Muscle of back (tissue), 13 donors: ENCODE results near the gene PCDHA2. TPM values are rescaled to one million over a fixed set of nuclear protein-coding genes. Genes with fewer than 3 reads are reported as not detected.
"Not testable (repeated sequence)": the region's sequence is repeated elsewhere in the genome, so short reads cannot be mapped to it uniquely, and the experiment has no call there.

Experiments
- DNase-seq, 3 donors: peaks; one replicate each; pipeline versions ENCODE4 v3.0.0 to v3.0.0-alpha.2; 2013
- long read RNA-seq, 9 donors: transcript quantifications; one replicate each; lab custom pipeline, GENCODE V29; 2026
- polyA plus RNA-seq, 10 donors: library from polyadenylated mRNA; unstranded; fragments of 120-200 nt; gene quantifications; one replicate each; pipeline ENCODE4 v1.2.1, GENCODE V29; 2013; ENCODE audit not compliant: insufficient read length in 10 of 10

The PCDHA2 gene
- polyA plus RNA-seq = under 1 TPM in 8 of 10 donors, not detected in 2; 0.04 to 0.22 (median 0.10) TPM
- long read RNA-seq, donor 1 = 0 reads
- long read RNA-seq, donor 2 = 0 reads
- long read RNA-seq, donor 3 = 0 reads
- long read RNA-seq, donor 4 = 0 reads
- long read RNA-seq, donor 5 = 0 reads
- long read RNA-seq, donor 6 = 0 reads
- long read RNA-seq, donor 7 = 0 reads
- long read RNA-seq, donor 8 = 0 reads
- long read RNA-seq, donor 9 = 0 reads

DNA sequence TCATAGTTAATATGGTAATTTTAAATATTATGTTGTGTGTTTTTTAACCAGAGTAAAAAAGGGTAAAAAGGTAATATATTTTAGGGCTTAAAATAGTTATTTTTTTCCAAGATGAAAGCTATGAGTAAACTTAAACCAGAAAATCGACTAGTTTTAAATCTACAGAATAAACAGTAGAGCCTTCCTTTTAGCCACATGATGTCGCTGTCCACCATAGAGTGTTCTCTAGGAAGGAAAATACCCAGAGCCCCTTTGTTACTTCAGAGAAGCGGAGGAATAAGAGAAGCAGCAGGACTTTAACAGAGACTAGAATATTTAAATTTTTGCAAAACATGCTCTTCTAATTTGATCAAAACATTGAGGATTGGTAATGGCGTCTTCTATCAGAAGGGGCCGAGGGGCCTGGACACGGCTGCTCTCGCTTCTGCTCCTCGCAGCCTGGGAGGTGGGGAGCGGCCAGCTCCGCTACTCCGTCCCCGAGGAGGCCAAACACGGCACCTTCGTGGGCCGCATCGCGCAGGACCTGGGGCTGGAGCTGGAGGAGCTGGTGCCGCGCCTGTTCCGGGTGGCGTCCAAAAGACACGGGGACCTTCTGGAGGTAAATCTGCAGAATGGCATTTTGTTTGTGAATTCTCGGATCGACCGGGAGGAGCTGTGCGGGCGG, at the start of gene PCDHA2:
PCDHA2 (plus strand) TSS at position 258 of the 664 bp plus-strand sequence.
- DNase-seq = no peak

GRCh38 chr5:140753561-140753960, 41.1 kb upstream of the PCDHA2 start:
- no peak for DNase-seq

- no peak for DNase-seq
Measured at GRCh38 chr5:140764177-140764973, 30.3 kb upstream of the PCDHA2 start.

DNA sequence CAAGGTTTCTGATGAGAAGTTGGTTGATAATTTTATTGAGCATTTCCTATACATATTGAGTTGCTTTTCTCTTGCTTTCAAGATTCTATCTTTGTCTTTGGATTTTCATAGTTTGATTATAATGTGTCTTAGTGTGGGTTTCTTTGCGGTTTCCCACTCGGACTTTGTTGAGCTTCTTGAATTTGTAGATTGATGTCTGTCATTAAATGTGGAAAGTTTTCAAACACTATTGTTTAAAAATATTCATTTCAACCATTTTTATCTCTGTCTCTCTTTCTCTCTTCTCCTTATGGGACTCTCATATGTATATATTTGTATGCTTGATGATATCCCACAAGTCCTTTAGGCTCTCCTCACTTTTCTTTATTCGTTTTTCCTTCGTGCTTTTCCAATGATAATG, 27.2 kb upstream of the PCDHA2 start:
- no peak for DNase-seq

GRCh38 chr5:140780512-140780911, 14.1 kb upstream of the PCDHA2 start:
- DNase-seq = no peak

GRCh38 chr5:140785905-140786686, 8.6 kb upstream of the PCDHA2 start, which contains the start of gene PCDHA1:
PCDHA1 (plus strand) TSS chr5:140786140.
- DNase-seq = no peak

GRCh38 chr5:140787422-140787821, 7.2 kb upstream of the PCDHA2 start:
- DNase-seq = not testable (repeated sequence)

DNA sequence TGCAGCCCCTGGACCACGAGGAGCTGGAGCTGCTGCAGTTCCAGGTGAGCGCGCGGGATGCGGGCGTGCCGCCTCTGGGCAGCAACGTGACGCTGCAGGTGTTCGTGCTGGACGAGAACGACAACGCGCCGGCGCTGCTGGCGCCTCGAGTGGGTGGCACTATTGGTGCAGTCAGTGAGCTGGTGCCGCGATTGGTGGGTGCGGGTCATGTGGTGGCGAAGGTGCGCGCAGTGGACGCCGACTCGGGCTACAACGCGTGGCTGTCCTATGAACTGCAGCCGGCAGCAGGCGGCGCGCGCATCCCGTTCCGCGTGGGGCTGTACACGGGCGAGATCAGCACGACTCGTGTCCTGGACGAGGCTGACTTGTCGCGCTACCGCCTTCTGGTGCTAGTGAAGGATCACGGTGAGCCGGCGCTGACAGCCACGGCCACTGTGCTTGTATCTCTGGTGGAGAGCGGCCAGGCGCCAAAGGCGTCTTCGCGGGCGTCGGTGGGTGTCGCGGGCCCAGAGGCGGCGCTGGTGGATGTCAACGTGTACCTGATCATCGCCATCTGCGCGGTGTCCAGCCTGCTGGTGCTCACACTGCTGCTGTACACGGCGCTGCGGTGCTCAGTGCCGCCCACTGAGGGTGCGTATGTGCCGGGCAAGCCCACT, 6.7 kb upstream of the PCDHA2 start:
- not testable (repeated sequence) for DNase-seq

DNA sequence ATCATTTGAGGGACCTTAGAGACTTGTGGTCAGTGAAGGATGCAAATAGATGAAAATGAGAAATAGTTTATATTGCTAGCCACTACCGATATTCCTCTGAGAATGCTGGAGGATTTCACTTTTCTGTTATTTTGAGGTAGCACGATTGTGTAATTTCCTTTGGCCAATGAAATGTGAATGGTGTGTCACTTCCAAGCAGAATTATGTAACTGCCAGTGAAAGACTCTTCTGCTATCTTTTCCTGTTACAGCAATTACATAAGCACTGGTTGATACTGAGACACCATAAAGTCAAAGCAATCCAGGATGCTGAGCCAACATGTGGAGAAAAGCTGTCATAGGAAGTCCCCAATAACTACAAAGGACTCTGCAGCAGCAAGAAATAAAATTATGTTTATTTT, 3.6 kb upstream of the PCDHA2 start:
- DNase-seq = no peak

- no peak for DNase-seq
Measured at GRCh38 chr5:140795259-140795641, 598 bp downstream of the PCDHA2 start.

DNA sequence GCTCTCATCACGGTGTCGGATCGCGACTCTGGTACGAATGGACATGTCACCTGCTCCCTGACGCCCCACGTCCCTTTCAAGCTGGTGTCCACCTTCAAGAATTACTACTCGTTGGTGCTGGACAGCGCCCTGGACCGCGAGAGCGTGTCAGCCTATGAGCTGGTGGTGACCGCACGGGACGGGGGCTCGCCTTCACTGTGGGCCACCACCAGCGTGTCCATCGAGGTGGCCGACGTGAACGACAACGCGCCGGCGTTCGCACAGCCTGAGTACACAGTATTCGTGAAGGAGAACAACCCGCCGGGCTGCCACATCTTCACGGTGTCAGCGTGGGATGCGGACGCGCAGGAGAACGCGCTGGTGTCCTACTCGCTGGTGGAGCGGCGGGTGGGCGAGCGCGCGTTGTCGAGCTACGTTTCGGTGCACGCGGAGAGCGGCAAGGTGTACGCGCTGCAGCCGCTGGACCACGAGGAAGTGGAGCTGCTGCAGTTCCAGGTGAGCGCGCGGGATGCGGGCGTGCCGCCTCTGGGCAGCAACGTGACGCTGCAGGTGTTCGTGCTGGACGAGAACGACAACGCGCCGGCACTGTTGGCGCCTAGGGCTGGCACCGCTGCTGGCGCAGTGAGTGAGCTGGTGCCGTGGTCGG, 1.5 kb downstream of the PCDHA2 start:
- DNase-seq = not testable (repeated sequence)

DNA sequence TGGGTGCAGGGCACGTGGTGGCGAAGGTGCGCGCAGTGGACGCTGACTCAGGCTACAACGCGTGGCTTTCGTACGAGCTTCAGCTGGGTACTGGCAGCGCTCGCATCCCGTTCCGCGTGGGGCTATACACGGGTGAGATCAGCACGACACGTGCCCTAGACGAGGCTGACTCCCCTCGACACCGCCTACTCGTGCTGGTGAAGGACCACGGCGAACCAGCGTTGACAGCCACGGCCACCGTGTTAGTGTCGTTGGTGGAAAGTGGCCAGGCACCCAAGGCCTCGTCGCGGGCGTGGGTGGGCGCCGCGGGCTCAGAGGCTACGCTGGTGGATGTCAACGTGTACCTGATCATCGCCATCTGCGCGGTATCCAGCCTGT, 2.1 kb downstream of the PCDHA2 start:
- no peak for DNase-seq

- no peak for DNase-seq
Measured at GRCh38 chr5:140800816-140801493, 6.3 kb downstream of the PCDHA2 start, which contains the start of gene PCDHA3. PCDHA3 (plus strand) TSS chr5:140801057.

DNA sequence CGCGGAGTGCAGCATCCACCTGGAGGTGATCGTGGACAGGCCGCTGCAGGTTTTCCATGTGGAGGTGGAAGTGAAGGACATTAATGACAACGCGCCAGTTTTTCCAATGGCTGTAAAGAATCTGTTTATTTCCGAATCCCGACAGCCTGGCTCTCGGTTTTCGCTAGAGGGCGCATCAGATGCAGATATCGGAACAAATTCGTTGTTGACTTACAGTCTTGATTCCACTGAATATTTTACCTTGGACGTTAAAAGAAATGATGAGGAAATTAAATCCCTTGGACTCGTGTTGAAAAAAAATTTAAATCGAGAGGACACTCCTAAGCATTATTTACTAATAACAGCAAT, 6.8 kb downstream of the PCDHA2 start:
- DNase-seq = no peak

DNA sequence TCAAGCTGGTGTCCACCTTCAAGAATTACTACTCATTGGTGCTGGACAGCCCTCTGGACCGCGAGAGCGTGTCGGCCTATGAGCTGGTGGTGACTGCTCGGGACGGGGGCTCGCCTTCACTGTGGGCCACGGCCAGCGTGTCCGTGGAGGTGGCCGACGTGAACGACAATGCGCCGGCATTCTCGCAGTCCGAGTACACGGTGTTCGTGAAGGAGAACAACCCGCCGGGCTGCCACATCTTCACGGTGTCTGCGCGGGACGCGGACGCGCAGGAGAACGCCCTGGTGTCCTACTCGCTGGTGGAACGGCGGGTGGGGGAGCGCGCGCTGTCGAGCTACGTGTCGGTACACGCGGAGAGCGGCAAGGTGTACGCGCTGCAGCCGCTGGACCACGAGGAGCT, 7.7 kb downstream of the PCDHA2 start:
- not testable (repeated sequence) for DNase-seq

GRCh38 chr5:140802781-140803271, 8.2 kb downstream of the PCDHA2 start:
- no peak for DNase-seq

DNA sequence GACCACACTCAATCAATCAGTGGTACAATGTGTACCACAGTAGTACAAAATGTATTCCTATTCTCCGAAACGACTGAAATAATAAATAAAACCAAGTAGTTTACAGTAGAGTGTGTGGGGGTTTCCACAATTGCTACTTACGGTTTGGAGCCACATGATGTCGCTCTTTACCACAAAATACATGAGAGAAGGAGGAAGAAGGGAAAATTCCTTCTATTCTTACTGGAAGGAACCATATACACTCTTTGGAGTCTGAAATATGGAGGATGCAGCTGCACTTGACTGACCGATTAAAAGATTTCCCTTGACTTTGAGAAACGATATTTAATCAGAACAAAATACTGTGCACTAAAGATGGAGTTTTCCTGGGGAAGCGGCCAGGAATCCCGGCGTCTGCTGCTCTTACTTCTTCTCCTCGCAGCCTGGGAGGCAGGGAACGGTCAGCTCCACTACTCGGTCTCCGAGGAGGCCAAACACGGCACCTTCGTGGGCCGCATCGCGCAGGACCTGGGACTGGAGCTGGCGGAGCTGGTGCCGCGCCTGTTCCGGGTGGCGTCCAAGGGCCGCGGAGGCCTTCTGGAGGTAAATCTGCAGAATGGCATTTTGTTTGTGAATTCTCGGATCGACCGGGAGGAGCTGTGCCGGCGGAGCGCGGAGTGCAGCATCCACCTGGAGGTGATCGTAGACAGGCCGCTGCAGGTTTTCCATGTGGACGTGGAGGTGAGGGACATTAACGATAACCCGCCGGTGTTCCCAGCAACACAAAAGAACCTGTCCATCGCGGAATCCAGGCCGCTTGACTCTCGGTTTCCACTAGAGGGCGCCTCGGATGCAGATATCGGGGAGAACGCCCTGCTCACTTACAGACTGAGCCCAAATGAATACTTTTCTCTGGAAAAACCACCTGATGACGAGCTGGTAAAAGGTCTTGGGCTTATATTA, 12.5 kb downstream of the PCDHA2 start, which contains the start of gene PCDHA4:
PCDHA4 (plus strand) TSS at position 235 of the 942 bp plus-strand sequence.
- no peak for DNase-seq

- DNase-seq = not testable (repeated sequence)
Measured at GRCh38 chr5:140808241-140808888, 13.7 kb downstream of the PCDHA2 start.
